HG03457 (cell line): Measurements from ENCODE around the gene L1CAM.

ENCODE experiments used
- ATAC-seq: cut with Tn5 transposase; IDR thresholded peaks from one replicate; pipeline ENCODE4 v1.9.1; 2021; ENCODE audit warnings: moderate number of reproducible peaks; ENCODE audit not compliant: unreplicated experiment

The L1CAM gene

GRCh38 chrX:153812220-153812619, 73.8 kb downstream of the L1CAM start:
- no peak for ATAC-seq
